GM12874 (cell line): ENCODE measurements around the gene MBOAT2.

ENCODE experiments used
- CTCF ChIP-seq: IDR thresholded peaks from 2 replicates; pipeline ENCODE4 v1.5.1; 2011; ENCODE audit warnings: low read depth, mild to moderate bottlenecking, control low read depth, low read length, moderate library complexity; ENCODE audit not compliant: insufficient read depth

The MBOAT2 gene

GRCh38 chr2:8805278-8806210, 197.9 kb downstream of the MBOAT2 start:
- no peak for TF ChIP-seq CTCF

- TF ChIP-seq CTCF: no peak
These were observed 199.7 kb downstream of the MBOAT2 start for GRCh38 chr2:8803658-8804379.

GRCh38 chr2:8802741-8803140, 200.7 kb downstream of the MBOAT2 start:
- TF ChIP-seq CTCF: no peak
